Astrocyte of the cerebellum (primary cell): ENCODE measurements around the gene ANXA9.

Experiments used
- DNase-seq: peaks from one replicate; pipeline ENCODE4 v3.0.0-alpha.2; 2011; ENCODE audit warnings: low read depth
- H3K4me3 ChIP-seq: 2 replicates; pipeline ENCODE4 v1.5.1; 2011; ENCODE audit warnings: mild to moderate bottlenecking, low read depth, low read length, moderate library complexity
- CTCF ChIP-seq: IDR thresholded peaks from 2 replicates; pipeline ENCODE4 v1.5.1; 2012; ENCODE audit warnings: low read length, low read depth, moderate library complexity, mild to moderate bottlenecking; ENCODE audit errors: missing control alignments
- in situ Hi-C: cut with HindIII; loops from 2 replicates; pipeline ENCODE4 v1.10.0; 2017; ENCODE audit warnings: low sequenced_read_pairs

ANXA9 gene

GRCh38 chr1:150981177-150981804 lies 801 bp upstream of the ANXA9 start:
- no peak for TF ChIP-seq CTCF
- DNase-seq: no peak
- H3K4me3 ChIP-seq: no peak overlapping the region
- in situ Hi-C loops: no loop called here

- no peak for TF ChIP-seq CTCF
- H3K4me3 ChIP-seq: no peak overlapping the region
- in situ Hi-C loops: no loop called here
- DNase-seq: no peak
Measured at GRCh38 chr1:150985179-150985825, 3.2 kb downstream of the ANXA9 start.

GRCh38 chr1:150987924-150988323 lies 5.8 kb downstream of the ANXA9 start:
- H3K4me3 ChIP-seq: no peak overlapping the region
- no peak for TF ChIP-seq CTCF
- DNase-seq: no peak
- in situ Hi-C loops: no loop called here

- no peak overlapping the region for H3K4me3 ChIP-seq
- no peak for DNase-seq
- no peak for TF ChIP-seq CTCF
- in situ Hi-C loops: no loop called here
Measured at GRCh38 chr1:150992626-150993025, 10.5 kb downstream of the ANXA9 start.

- in situ Hi-C loops: no loop called here
- no peak overlapping the region for H3K4me3 ChIP-seq
- no peak for DNase-seq
- no peak for TF ChIP-seq CTCF
Measured at GRCh38 chr1:150994248-150994647, 12.2 kb downstream of the ANXA9 start.

- in situ Hi-C loops: no loop called here
- DNase-seq: no peak
- TF ChIP-seq CTCF: no peak
- H3K4me3 ChIP-seq: no peak overlapping the region
Measured at GRCh38 chr1:150995460-150995859, 13.4 kb downstream of the ANXA9 start.
